H9 (cell line): ENCODE data around the gene MRPL51. TPM values are rescaled to one million over a fixed set of nuclear protein-coding genes. Genes with fewer than 3 reads are reported as not detected.

Experiments used
- DNase-seq: peaks from one replicate; pipeline ENCODE4 v3.0.0-alpha.2; 2017
- H2AFZ ChIP-seq: one replicate; pipeline ENCODE4 v1.6.1; 2013; ENCODE audit warnings: mild to moderate bottlenecking, low read length, control low read depth, moderate library complexity
- H2AK5ac ChIP-seq: 2 replicates; pipeline ENCODE4 v1.6.1; 2013; ENCODE audit warnings: low read length, control low read depth, mixed read lengths; ENCODE audit not compliant: insufficient read length
- H2BK120ac ChIP-seq: one replicate; pipeline ENCODE4 v1.6.1; 2013; ENCODE audit warnings: low read depth, mild to moderate bottlenecking, low read length, control low read depth, inconsistent platforms; ENCODE audit not compliant: poor library complexity, severe bottlenecking
- H2BK12ac ChIP-seq: 2 replicates; pipeline ENCODE4 v1.6.1; 2013; ENCODE audit warnings: low read length, control low read depth, mixed read lengths, low read depth; ENCODE audit not compliant: insufficient read length
- H2BK15ac ChIP-seq: 2 replicates; pipeline ENCODE4 v1.6.1; 2013; ENCODE audit warnings: low read depth, low read length, control low read depth
- H2BK20ac ChIP-seq: one replicate; pipeline ENCODE4 v1.6.1; 2013; ENCODE audit warnings: low read depth, mild to moderate bottlenecking, low read length, control low read depth, inconsistent platforms; ENCODE audit not compliant: poor library complexity, severe bottlenecking
- H2BK5ac ChIP-seq: 2 replicates; pipeline ENCODE4 v1.6.1; 2013; ENCODE audit warnings: low read length, control low read depth, mixed read lengths; ENCODE audit not compliant: insufficient read length
- H3K14ac ChIP-seq: 2 replicates; pipeline ENCODE4 v1.6.1; 2013; ENCODE audit warnings: low read length, control low read depth; ENCODE audit not compliant: insufficient read depth
- H3K18ac ChIP-seq: 2 replicates; pipeline ENCODE4 v1.6.1; 2013; ENCODE audit warnings: low read depth, mild to moderate bottlenecking, mixed read lengths, low read length, control low read depth; ENCODE audit not compliant: insufficient read length
- H3K23ac ChIP-seq: 2 replicates; pipeline ENCODE4 v1.6.1; 2013; ENCODE audit warnings: low read length, control low read depth, mixed read lengths, low read depth; ENCODE audit not compliant: insufficient read length
- H3K23me2 ChIP-seq: 2 replicates; pipeline ENCODE4 v1.6.1; 2013; ENCODE audit warnings: low read depth, mild to moderate bottlenecking, mixed read lengths, low read length, control low read depth; ENCODE audit not compliant: insufficient read length, poor library complexity, severe bottlenecking
- H3K27ac ChIP-seq: 2 replicates; pipeline ENCODE4 v1.5.1; 2013; ENCODE audit warnings: low read length, control low read depth, mixed read lengths, low read depth; ENCODE audit not compliant: insufficient read length
- H3K27me3 ChIP-seq: 2 replicates; pipeline ENCODE4 v1.6.1; 2013; ENCODE audit warnings: low read length, control low read depth, inconsistent platforms; ENCODE audit not compliant: insufficient read depth
- H3K4ac ChIP-seq: 2 replicates; pipeline ENCODE4 v1.6.1; 2013; ENCODE audit warnings: low read depth, mild to moderate bottlenecking, control low read depth, inconsistent platforms, low read length, moderate library complexity
- H3K4me1 ChIP-seq: 2 replicates; pipeline ENCODE4 v1.6.1; 2013; ENCODE audit warnings: low read length, control low read depth, inconsistent platforms; ENCODE audit not compliant: insufficient read depth
- H3K4me2 ChIP-seq: 2 replicates; pipeline ENCODE4 v1.6.1; 2013; ENCODE audit warnings: low read length, control low read depth, mixed read lengths; ENCODE audit not compliant: insufficient read length, insufficient read depth
- H3K56ac ChIP-seq: 2 replicates; pipeline ENCODE4 v1.6.1; 2013; ENCODE audit warnings: low read depth, mild to moderate bottlenecking, mixed read lengths, low read length, control low read depth; ENCODE audit not compliant: insufficient read length
- H3K79me1 ChIP-seq: 2 replicates; pipeline ENCODE4 v1.6.1; 2013; ENCODE audit warnings: low read depth, mild to moderate bottlenecking, moderate library complexity, low read length, control low read depth, inconsistent platforms; ENCODE audit not compliant: insufficient read depth, poor library complexity, severe bottlenecking
- H3K79me2 ChIP-seq: 2 replicates; pipeline ENCODE4 v1.6.1; 2013; ENCODE audit warnings: low read length, control low read depth, inconsistent platforms; ENCODE audit not compliant: insufficient read depth
- H3K9ac ChIP-seq: 2 replicates; pipeline ENCODE4 v1.6.1; 2013; ENCODE audit warnings: low read length, control low read depth, mixed read lengths; ENCODE audit not compliant: insufficient read length; ENCODE audit errors: extremely low read depth
- H3K9me3 ChIP-seq: one replicate; pipeline ENCODE4 v1.6.1; 2013; ENCODE audit warnings: low read depth, low read length, inconsistent platforms; ENCODE audit not compliant: control insufficient read depth
- H3T11ph ChIP-seq: one replicate; pipeline ENCODE4 v1.6.1; 2013; ENCODE audit warnings: mild to moderate bottlenecking, low read length, control low read depth, inconsistent platforms
- H4K20me1 ChIP-seq: one replicate; pipeline ENCODE4 v1.6.1; 2013; ENCODE audit not compliant: control insufficient read depth, insufficient read length, insufficient read depth
- H4K5ac ChIP-seq: 2 replicates; pipeline ENCODE4 v1.6.1; 2013; ENCODE audit warnings: low read depth, mild to moderate bottlenecking, mixed read lengths, low read length, control low read depth; ENCODE audit not compliant: insufficient read length
- H4K8ac ChIP-seq: replicated peaks from 2 replicates; pipeline ENCODE4 v1.6.1; 2013; ENCODE audit warnings: low read length, control low read depth, mixed read lengths, low read depth; ENCODE audit not compliant: insufficient read length
- H4K91ac ChIP-seq: 2 replicates; pipeline ENCODE4 v1.6.1; 2013; ENCODE audit warnings: low read depth, mild to moderate bottlenecking, moderate library complexity, mixed read lengths, low read length, control low read depth; ENCODE audit not compliant: insufficient read length
- H3K27ac Mint-ChIP-seq, 3 experiments: 2 replicates in 2 of 3; 3 replicates in 1 of 3; pipeline ENCODE4 v1.8.0; 2020 to 2021; ENCODE audit warnings: mixed read lengths in 3 of 3, mild to moderate bottlenecking in 1 of 3, moderate library complexity in 1 of 3
- H3K27me3 Mint-ChIP-seq: 2 replicates; pipeline ENCODE4 v1.8.0; 2021; ENCODE audit warnings: low read depth, mild to moderate bottlenecking, moderate library complexity, mixed read lengths
- H3K36me3 Mint-ChIP-seq, 3 experiments: 2 replicates in 2 of 3; 3 replicates in 1 of 3; pipeline ENCODE4 v1.8.0; 2020 to 2021; ENCODE audit warnings: low read depth in 3 of 3, mixed read lengths in 3 of 3; ENCODE audit not compliant: insufficient read depth in 1 of 3
- H3K4me1 Mint-ChIP-seq, 2 experiments: 2 replicates each; pipeline ENCODE4 v1.8.0; 2020; ENCODE audit warnings: mixed read lengths in 2 of 2
- H3K4me3 Mint-ChIP-seq, 2 experiments: 2 replicates in 1 of 2; 3 replicates in 1 of 2; pipeline ENCODE4 v1.8.0; 2020 to 2021; ENCODE audit warnings: mild to moderate bottlenecking in 2 of 2, mixed read lengths in 2 of 2, moderate library complexity in 1 of 2
- H3K9me3 Mint-ChIP-seq, 2 experiments: 2 replicates in 1 of 2; 3 replicates in 1 of 2; pipeline ENCODE4 v1.8.0; 2020; ENCODE audit warnings: mild to moderate bottlenecking in 2 of 2, mixed read lengths in 2 of 2, moderate library complexity in 1 of 2
- WGBS: extraction: QIAGEN DNeasy Blood & Tissue Kit; methylation state at CpG from one replicate; pipeline ENCODE4 v1.1.7; 2013; ENCODE audit warnings: missing lambda C conversion rate, low lambda C conversion rate, mixed read lengths; ENCODE audit not compliant: insufficient read length; ENCODE audit errors: extremely low coverage; 5-methylcytosine and 5-hydroxymethylcytosine counted together
- total RNA-seq: library from RNA; stranded (reverse); gene quantifications from 2 replicates; pipeline ENCODE4 v1.2.1, GENCODE V29; 2021
- TF ChIP-seq, protein P1 (sequence below): fragments of 200-600 bp; sonication (generic); conservative IDR thresholded peaks from 3 replicates; pipeline ENCODE4 v1.8.0; 2021; ENCODE audit warnings: antibody characterized with exemption, mild to moderate bottlenecking

The MRPL51 gene
- total RNA-seq, 1 experiment from 2014 or later, result 329 TPM

DNA sequence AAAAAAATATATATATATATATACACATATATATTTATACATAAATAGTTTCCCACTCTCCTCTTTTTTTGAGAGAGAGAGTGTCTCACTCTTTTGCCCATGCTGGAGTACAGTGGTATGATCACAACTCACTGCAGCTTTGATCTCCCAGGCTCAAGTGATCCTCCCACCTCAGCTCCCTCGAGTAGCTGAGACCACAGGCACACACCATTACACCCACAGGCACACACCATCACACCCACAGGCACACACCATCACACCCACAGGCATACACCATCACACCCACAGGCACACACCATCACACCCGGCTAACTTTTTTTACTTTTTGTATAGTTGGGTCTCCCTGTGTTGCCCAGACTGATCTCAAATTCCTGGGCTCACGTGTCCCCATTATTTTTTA lies 27.1 kb upstream of the MRPL51 start:
- no peaks in the 10 kb centered on the region for H3K27me3 ChIP-seq
- H3K4me3 Mint-ChIP-seq, result no peak overlapping the region
- H2BK20ac ChIP-seq, result no peak overlapping the region
- no peak overlapping the region for H3K9ac ChIP-seq
- H2BK15ac ChIP-seq, result no peak overlapping the region
- no peaks in the 10 kb centered on the region for H3K23me2 ChIP-seq
- H3K79me2 ChIP-seq, result no peaks in the 10 kb centered on the region
- H3K4me1 Mint-ChIP-seq, result no peaks in the 10 kb centered on the region
- no peak overlapping the region for H2BK120ac ChIP-seq
- H2AFZ ChIP-seq, result no peak overlapping the region
- TF ChIP-seq, protein P1, sequence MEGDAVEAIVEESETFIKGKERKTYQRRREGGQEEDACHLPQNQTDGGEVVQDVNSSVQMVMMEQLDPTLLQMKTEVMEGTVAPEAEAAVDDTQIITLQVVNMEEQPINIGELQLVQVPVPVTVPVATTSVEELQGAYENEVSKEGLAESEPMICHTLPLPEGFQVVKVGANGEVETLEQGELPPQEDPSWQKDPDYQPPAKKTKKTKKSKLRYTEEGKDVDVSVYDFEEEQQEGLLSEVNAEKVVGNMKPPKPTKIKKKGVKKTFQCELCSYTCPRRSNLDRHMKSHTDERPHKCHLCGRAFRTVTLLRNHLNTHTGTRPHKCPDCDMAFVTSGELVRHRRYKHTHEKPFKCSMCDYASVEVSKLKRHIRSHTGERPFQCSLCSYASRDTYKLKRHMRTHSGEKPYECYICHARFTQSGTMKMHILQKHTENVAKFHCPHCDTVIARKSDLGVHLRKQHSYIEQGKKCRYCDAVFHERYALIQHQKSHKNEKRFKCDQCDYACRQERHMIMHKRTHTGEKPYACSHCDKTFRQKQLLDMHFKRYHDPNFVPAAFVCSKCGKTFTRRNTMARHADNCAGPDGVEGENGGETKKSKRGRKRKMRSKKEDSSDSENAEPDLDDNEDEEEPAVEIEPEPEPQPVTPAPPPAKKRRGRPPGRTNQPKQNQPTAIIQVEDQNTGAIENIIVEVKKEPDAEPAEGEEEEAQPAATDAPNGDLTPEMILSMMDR, result no peak
- no peaks in the 10 kb centered on the region for H3K27me3 Mint-ChIP-seq
- H3K23ac ChIP-seq, result no peak overlapping the region
- H4K5ac ChIP-seq, result no peak overlapping the region
- no peak overlapping the region for H3K4me2 ChIP-seq
- no CpG with 5 or more reads among the region's 3 CpGs for WGBS
- no peaks in the 10 kb centered on the region for H3K79me1 ChIP-seq
- no peak overlapping the region for H3K56ac ChIP-seq
- no peaks in the 10 kb centered on the region for H3K9me3 ChIP-seq
- no peak overlapping the region for H2BK12ac ChIP-seq
- no peak overlapping the region for H4K91ac ChIP-seq
- no peak overlapping the region for H3K27ac ChIP-seq
- H2AK5ac ChIP-seq, result no peak overlapping the region
- H3T11ph ChIP-seq, result no peak overlapping the region
- peaks cover 53 to 91% (median 87%) of the 10 kb centered on the region in 3 experiments; a peak in 6 of 7 replicates for H3K36me3 Mint-ChIP-seq
- no peak overlapping the region for H4K8ac ChIP-seq
- no peak overlapping the region for H3K18ac ChIP-seq
- no peaks in the 10 kb centered on the region for H4K20me1 ChIP-seq
- H3K4ac ChIP-seq, result no peak overlapping the region
- no peaks in the 10 kb centered on the region for H3K9me3 Mint-ChIP-seq
- no peaks in the 10 kb centered on the region for H3K4me1 ChIP-seq
- H3K27ac Mint-ChIP-seq, result no peak overlapping the region; a peak in 1 of 7 replicates
- no peak overlapping the region for H2BK5ac ChIP-seq
- DNase-seq, result no peak
- no peak overlapping the region for H3K14ac ChIP-seq
